NCI-H345 (cell line): ENCODE results near the gene ZNF555.
A peak's percentile ranks its signal among the peaks of the same experiment; 100 is the strongest.
"Not testable (repeated sequence)": the region's sequence is repeated elsewhere in the genome, so short reads cannot be mapped to it uniquely, and the experiment has no call there.

Experiments used
- DNase-seq: peaks from one replicate; lab custom pipeline; 2025; lab: John Stamatoyannopoulos, UW

ZNF555 gene

GRCh38 chr19:2867025-2867991 is 26.0 kb downstream of the ZNF555 start, which contains the start of gene ZNF556:
Gene ZNF556, plus strand, starts transcription at chr19:2867335. Its CDS starts 87 bp downstream, at chr19:2867422.
- DNase-seq: no peak

GRCh38 chr19:2869618-2870017 is 28.3 kb downstream of the ZNF555 start:
- no peak for DNase-seq

- DNase-seq: not testable (repeated sequence)
Observed at GRCh38 chr19:2872175-2872574, 30.9 kb downstream of the ZNF555 start.

- DNase-seq: no peak
Observed at GRCh38 chr19:2877398-2878331, 36.4 kb downstream of the ZNF555 start.

- no peak for DNase-seq
Observed at GRCh38 chr19:2883686-2884439, 42.6 kb downstream of the ZNF555 start.

- no peak for DNase-seq
Observed at GRCh38 chr19:2885736-2886135, 44.5 kb downstream of the ZNF555 start.

- peak; percentile 55 for DNase-seq
Observed at GRCh38 chr19:2887391-2887914, 46.2 kb downstream of the ZNF555 start.

- DNase-seq: no peak
Observed at GRCh38 chr19:2888731-2889224, 47.5 kb downstream of the ZNF555 start.

- DNase-seq: not testable (repeated sequence)
Observed at GRCh38 chr19:2890531-2890930, 49.3 kb downstream of the ZNF555 start.

GRCh38 chr19:2896694-2897093 is 55.4 kb downstream of the ZNF555 start:
- DNase-seq: no peak

GRCh38 chr19:2900296-2901252 is 59.3 kb downstream of the ZNF555 start, which contains the start of gene ZNF57:
Gene ZNF57, plus strand, starts transcription at chr19:2900928. Its CDS starts 118 bp downstream, at chr19:2901046.
- DNase-seq: peak; percentile 99

GRCh38 chr19:2902590-2903218 is 61.4 kb downstream of the ZNF555 start:
- no peak for DNase-seq

GRCh38 chr19:2903326-2903725 is 62.1 kb downstream of the ZNF555 start:
- DNase-seq: not testable (repeated sequence)

- DNase-seq: no peak
Observed at GRCh38 chr19:2905918-2906519, 64.7 kb downstream of the ZNF555 start.

- DNase-seq: no peak
Observed at GRCh38 chr19:2906631-2907195, 65.4 kb downstream of the ZNF555 start.
